HepG2 (cell line): Measurements from ENCODE around the gene VPS52. TPM values are rescaled to one million over a fixed set of nuclear protein-coding genes. Genes with fewer than 3 reads are reported as not detected.

Experiments used
- CEBPB ChIP-seq: IDR thresholded peaks from 2 replicates; pipeline ENCODE4 v1.6.1; 2011; ENCODE audit warnings: low read depth, low read length, improper control_type of control experiment, borderline replicate concordance
- IRX3 ChIP-seq: sonication (generic); formaldehyde crosslinking; IDR thresholded peaks from 2 replicates; pipeline ENCODE4 v1.8.1; 2023; ENCODE audit warnings: mild to moderate bottlenecking, low read depth, missing genetic modification reagents, borderline replicate concordance
- KDM4B ChIP-seq: sonication (generic); formaldehyde crosslinking; IDR thresholded peaks from 2 replicates; pipeline ENCODE4 v1.4.0; 2020; ENCODE audit warnings: missing genetic modification reagents
- MYC ChIP-seq: sonication (generic); formaldehyde crosslinking; IDR thresholded peaks from 2 replicates; pipeline ENCODE4 v1.9.0; 2021; ENCODE audit warnings: missing genetic modification reagents, borderline replicate concordance
- SRF ChIP-seq: IDR thresholded peaks from 2 replicates; pipeline ENCODE4 v1.6.1; 2011; ENCODE audit warnings: mild to moderate bottlenecking, low read depth, low read length, moderate library complexity
- ZBTB40 ChIP-seq, 2 experiments: fragments of 450-650 bp in 1 of 2; sonication (generic) in 1 of 2; formaldehyde crosslinking in 1 of 2; IDR thresholded peaks; 2 replicates each; pipeline versions ENCODE4 v1.6.1 to v1.8.0; 2016 to 2022; ENCODE audit warnings: antibody characterized with exemption in 1 of 2, mild to moderate bottlenecking in 1 of 2, missing genetic modification reagents in 1 of 2
- ZHX1 ChIP-seq: sonication (generic); formaldehyde crosslinking; IDR thresholded peaks from 2 replicates; pipeline ENCODE4 v1.8.1; 2022; ENCODE audit warnings: low read depth, mild to moderate bottlenecking, missing genetic modification reagents
- ZNF549 ChIP-seq: sonication (generic); formaldehyde crosslinking; IDR thresholded peaks from 2 replicates; pipeline ENCODE4 v1.5.0; 2020; ENCODE audit warnings: missing genetic modification reagents
- polyA plus RNA-seq, 8 experiments: library from polyadenylated mRNA; depleted of rRNA in 3 of 8; stranded (reverse) in 7 of 8; unstranded in 1 of 8; fragments of >200 nt; fragmentation: Illumina TruSeq in 4 of 8; extraction: Trizol in 4 of 8; gene quantifications; 2 replicates each; pipeline versions ENCODE4 v1.2.1 to v1.2.3, GENCODE V29; 2011 to 2016; ENCODE audit warnings: low read depth in 4 of 8, missing spikeins in 1 of 8, mixed read lengths in 1 of 8; ENCODE audit not compliant: insufficient read depth in 1 of 8
- total RNA-seq, 5 experiments: library from RNA; depleted of rRNA; stranded (reverse); fragments of >200 nt; fragmentation: Illumina TruSeq; extraction: Trizol; gene quantifications; 2 replicates each; pipeline ENCODE4 v1.2.3, GENCODE V29; 2016; ENCODE audit warnings: low read depth in 1 of 5
- TF ChIP-seq, protein P1 (sequence below): sonication (generic); formaldehyde crosslinking; IDR thresholded peaks from 2 replicates; pipeline ENCODE4 v1.4.0; 2020; ENCODE audit warnings: missing genetic modification reagents, borderline replicate concordance
- TF ChIP-seq, protein P2 (sequence below): sonication (generic); formaldehyde crosslinking; IDR thresholded peaks from 2 replicates; pipeline ENCODE4 v1.5.0; 2020; ENCODE audit warnings: mild to moderate bottlenecking, missing genetic modification reagents

Gene VPS52
- total and polyA plus RNA-seq, 2 of the 13 experiments (the other 11 are each of a cell fraction or from before 2014, with no cell fraction given): 48.9 to 85.5 TPM

DNA sequence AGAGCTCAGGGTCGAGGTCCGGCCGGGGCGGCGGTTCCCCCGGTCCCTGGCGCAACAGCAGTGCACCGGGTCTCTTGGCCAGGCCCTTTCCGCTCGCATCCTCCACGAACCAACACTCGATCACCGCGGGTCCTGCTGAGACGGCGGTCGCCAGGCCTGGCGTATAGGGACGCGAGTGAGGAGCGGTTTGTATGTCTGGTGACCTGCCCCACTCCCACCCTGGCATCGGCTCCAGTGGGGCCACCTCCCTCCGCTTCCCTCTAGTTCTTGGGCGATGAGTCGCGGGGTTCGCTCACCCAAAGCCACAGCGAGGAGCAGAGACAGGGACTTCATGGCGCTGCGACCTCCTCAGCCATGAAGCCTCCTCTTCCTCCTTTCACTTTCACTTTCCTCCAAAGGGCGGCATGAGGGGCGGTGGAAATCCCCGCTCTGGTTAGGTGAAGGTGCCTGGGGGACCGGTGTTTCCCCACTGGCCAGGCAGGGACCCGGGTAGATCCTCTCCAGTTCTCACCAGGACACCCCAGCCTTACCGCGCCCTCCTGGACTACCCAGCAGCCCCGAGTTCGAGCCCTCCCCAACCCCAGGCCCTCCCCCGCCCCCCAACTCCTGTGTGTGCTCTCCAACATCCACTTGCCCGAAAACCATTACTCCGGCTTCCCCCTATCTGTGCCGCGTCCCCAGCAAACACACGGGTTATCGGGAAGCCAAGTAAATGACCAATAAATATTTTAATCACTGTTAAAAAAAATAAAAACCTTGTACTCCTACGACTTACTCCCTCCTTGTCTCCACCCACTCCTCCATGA lies 42.2 kb upstream of the VPS52 start, which contains the start of gene TAPBP (continued):
- TF ChIP-seq ZBTB40 (IDR thresholded peaks at IDR 0.05) (no peak), ZBTB40 (CRISPR knock-in tag; IDR thresholded peaks at IDR 0.05) (peak; percentile 57; the same call in 1 of the 2 replicates), ZNF549 (CRISPR knock-in tag) (no peak), KDM4B (peak; percentile 54; the same call in 1 of the 2 replicates), SRF (no peak), ZHX1 (CRISPR knock-in tag) (0 out of 2 replicates have a peak, but pooled peaks have one; percentile 39), CEBPB (peak; percentile 8; the same call in 1 of the 2 replicates), IRX3 (CRISPR knock-in tag) (0 out of 2 replicates have a peak, but pooled peaks have one; percentile 60), MYC (CRISPR knock-in tag) (peak; percentile 42; the same call in 1 of the 2 replicates)
- TF ChIP-seq, protein P1, sequence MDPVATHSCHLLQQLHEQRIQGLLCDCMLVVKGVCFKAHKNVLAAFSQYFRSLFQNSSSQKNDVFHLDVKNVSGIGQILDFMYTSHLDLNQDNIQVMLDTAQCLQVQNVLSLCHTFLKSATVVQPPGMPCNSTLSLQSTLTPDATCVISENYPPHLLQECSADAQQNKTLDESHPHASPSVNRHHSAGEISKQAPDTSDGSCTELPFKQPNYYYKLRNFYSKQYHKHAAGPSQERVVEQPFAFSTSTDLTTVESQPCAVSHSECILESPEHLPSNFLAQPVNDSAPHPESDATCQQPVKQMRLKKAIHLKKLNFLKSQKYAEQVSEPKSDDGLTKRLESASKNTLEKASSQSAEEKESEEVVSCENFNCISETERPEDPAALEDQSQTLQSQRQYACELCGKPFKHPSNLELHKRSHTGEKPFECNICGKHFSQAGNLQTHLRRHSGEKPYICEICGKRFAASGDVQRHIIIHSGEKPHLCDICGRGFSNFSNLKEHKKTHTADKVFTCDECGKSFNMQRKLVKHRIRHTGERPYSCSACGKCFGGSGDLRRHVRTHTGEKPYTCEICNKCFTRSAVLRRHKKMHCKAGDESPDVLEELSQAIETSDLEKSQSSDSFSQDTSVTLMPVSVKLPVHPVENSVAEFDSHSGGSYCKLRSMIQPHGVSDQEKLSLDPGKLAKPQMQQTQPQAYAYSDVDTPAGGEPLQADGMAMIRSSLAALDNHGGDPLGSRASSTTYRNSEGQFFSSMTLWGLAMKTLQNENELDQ: no peak
- TF ChIP-seq, protein P2, sequence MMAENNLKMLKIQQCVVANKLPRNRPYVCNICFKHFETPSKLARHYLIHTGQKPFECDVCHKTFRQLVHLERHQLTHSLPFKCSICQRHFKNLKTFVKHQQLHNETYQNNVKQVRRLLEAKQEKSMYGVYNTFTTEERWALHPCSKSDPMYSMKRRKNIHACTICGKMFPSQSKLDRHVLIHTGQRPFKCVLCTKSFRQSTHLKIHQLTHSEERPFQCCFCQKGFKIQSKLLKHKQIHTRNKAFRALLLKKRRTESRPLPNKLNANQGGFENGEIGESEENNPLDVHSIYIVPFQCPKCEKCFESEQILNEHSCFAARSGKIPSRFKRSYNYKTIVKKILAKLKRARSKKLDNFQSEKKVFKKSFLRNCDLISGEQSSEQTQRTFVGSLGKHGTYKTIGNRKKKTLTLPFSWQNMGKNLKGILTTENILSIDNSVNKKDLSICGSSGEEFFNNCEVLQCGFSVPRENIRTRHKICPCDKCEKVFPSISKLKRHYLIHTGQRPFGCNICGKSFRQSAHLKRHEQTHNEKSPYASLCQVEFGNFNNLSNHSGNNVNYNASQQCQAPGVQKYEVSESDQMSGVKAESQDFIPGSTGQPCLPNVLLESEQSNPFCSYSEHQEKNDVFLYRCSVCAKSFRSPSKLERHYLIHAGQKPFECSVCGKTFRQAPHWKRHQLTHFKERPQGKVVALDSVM (CRISPR knock-in tag): peak; percentile 51; the same call in 1 of the 2 replicates
